DOHH2 (cell line): ENCODE data around the gene PXDC1.

ENCODE experiments used
- H3F3A ChIP-seq: fragments of 200-600 bp; sonication (generic), shearing (Covaris generic); 2 replicates; pipeline ENCODE4 v1.6.0; 2016; ENCODE audit warnings: antibody characterized with exemption, mild to moderate bottlenecking; ENCODE audit not compliant: control insufficient read depth, insufficient read depth
- H3K27ac ChIP-seq: fragments of 200-600 bp; sonication (generic); 2 replicates; pipeline ENCODE4 v1.5.1; 2014; ENCODE audit warnings: low read depth, mild to moderate bottlenecking, low read length, moderate library complexity
- H3K27me3 ChIP-seq: fragments of 200-600 bp; sonication (generic); 2 replicates; pipeline ENCODE4 v1.6.1; 2014; ENCODE audit warnings: mild to moderate bottlenecking, low read length, mixed read lengths; ENCODE audit not compliant: control insufficient read depth
- H3K36me3 ChIP-seq: fragments of 200-600 bp; sonication (generic); 2 replicates; pipeline ENCODE4 v1.6.1; 2014; ENCODE audit warnings: mild to moderate bottlenecking, low read length, moderate library complexity, mixed read lengths; ENCODE audit not compliant: control insufficient read depth
- H3K4me1 ChIP-seq: fragments of 200-600 bp; sonication (generic); 2 replicates; pipeline ENCODE4 v1.6.1; 2014; ENCODE audit warnings: mild to moderate bottlenecking, low read length, mixed read lengths; ENCODE audit not compliant: control insufficient read depth
- H3K4me2 ChIP-seq: fragments of 200-600 bp; sonication (generic); 2 replicates; pipeline ENCODE4 v1.6.0; 2014; ENCODE audit warnings: mild to moderate bottlenecking, low read length, moderate library complexity
- H3K4me3 ChIP-seq: fragments of 200-600 bp; sonication (generic); 2 replicates; pipeline ENCODE4 v1.5.1; 2014; ENCODE audit warnings: mild to moderate bottlenecking, low read length, mixed read lengths
- H3K79me2 ChIP-seq: fragments of 200-600 bp; sonication (generic); 2 replicates; pipeline ENCODE4 v1.6.1; 2014; ENCODE audit warnings: mild to moderate bottlenecking, low read length, mixed read lengths; ENCODE audit not compliant: control insufficient read depth
- H3K9me2 ChIP-seq: fragments of 200-600 bp; sonication (generic); replicated peaks from 2 replicates; pipeline ENCODE4 v1.6.1; 2014; ENCODE audit warnings: mild to moderate bottlenecking, low read length, mixed read lengths; ENCODE audit not compliant: control insufficient read depth
- H3K9me3 ChIP-seq: fragments of 200-600 bp; sonication (generic); 2 replicates; pipeline ENCODE4 v1.6.1; 2014; ENCODE audit warnings: antibody characterized with exemption, low read length, mixed read lengths; ENCODE audit not compliant: control insufficient read depth, insufficient read depth
- H4K20me1 ChIP-seq: fragments of 200-600 bp; sonication (generic); 2 replicates; pipeline ENCODE4 v1.6.0; 2014; ENCODE audit warnings: low read depth, mild to moderate bottlenecking, antibody characterized with exemption, low read length, moderate library complexity; ENCODE audit not compliant: control insufficient read depth, insufficient read depth
- CTCF ChIP-seq: fragments of 200-600 bp; sonication (generic); IDR thresholded peaks from one replicate; pipeline ENCODE4 v1.5.1; 2014; ENCODE audit warnings: antibody characterized with exemption, mild to moderate bottlenecking, low read depth, low read length; ENCODE audit not compliant: poor library complexity, severe bottlenecking
- EZH2phosphoT487 ChIP-seq: fragments of 200-600 bp; sonication (generic); IDR thresholded peaks from 2 replicates; pipeline ENCODE4 v1.6.1; 2017; ENCODE audit warnings: borderline replicate concordance, mild to moderate bottlenecking, antibody characterized with exemption, low read length, moderate library complexity, mixed read lengths

The PXDC1 gene

GRCh38 chr6:3751077-3751729 lies at the start of gene PXDC1:
TSS of gene PXDC1 (minus strand) at chr6:3751713. CDS start at chr6:3751531, 182 bp downstream.
- Histone ChIP-seq H4K20me1 (peaks cover 6% of the 10 kb centered on the region; the same call in 1 of the 2 replicates), H3K4me2 (peak within 1 kb of the TSS; percentile 82), H3K9me3 (no peaks in the 10 kb centered on the region), H3K4me1 (peaks cover 39% of the 10 kb centered on the region), H3K27ac (no peak within 1 kb of the TSS), H3K4me3 (peak within 1 kb of the TSS; percentile 70), H3F3A (peaks cover 4% of the 10 kb centered on the region; the same call in 1 of the 2 replicates), H3K36me3 (no peaks in the 10 kb centered on the region), H3K79me2 (no peaks in the 10 kb centered on the region), H3K9me2 (no peaks in the 10 kb centered on the region), H3K27me3 (peaks cover 51% of the 10 kb centered on the region)
- TF ChIP-seq CTCF = no peak
- peak; percentile 99 for TF ChIP-seq EZH2phosphoT487

GRCh38 chr6:3800850-3801591 lies 49.5 kb upstream of the PXDC1 start:
- Histone ChIP-seq H3K27ac (no peak overlapping the region), H3K36me3 (no peaks in the 10 kb centered on the region), H3K4me1 (peaks cover 36% of the 10 kb centered on the region), H3K79me2 (no peaks in the 10 kb centered on the region), H3K27me3 (peaks cover 20% of the 10 kb centered on the region), H4K20me1 (no peaks in the 10 kb centered on the region; the same call in 1 of the 2 replicates), H3K4me2 (no peak overlapping the region), H3K9me2 (no peaks in the 10 kb centered on the region), H3K4me3 (no peak overlapping the region), H3K9me3 (no peaks in the 10 kb centered on the region), H3F3A (no peaks in the 10 kb centered on the region)
- TF ChIP-seq CTCF = no peak

- no peaks in the 10 kb centered on the region for H3F3A ChIP-seq
- H4K20me1 ChIP-seq = no peaks in the 10 kb centered on the region; the same call in 1 of the 2 replicates
- no peaks in the 10 kb centered on the region for H3K9me2 ChIP-seq
- no peaks in the 10 kb centered on the region for H3K9me3 ChIP-seq
- H3K79me2 ChIP-seq = no peaks in the 10 kb centered on the region
- H3K4me2 ChIP-seq = no peak overlapping the region
- H3K4me3 ChIP-seq = no peak overlapping the region
- TF ChIP-seq CTCF (no peak), EZH2phosphoT487 (no peak)
- no peaks in the 10 kb centered on the region for H3K36me3 ChIP-seq
- no peak overlapping the region for H3K27ac ChIP-seq
- peaks cover 36% of the 10 kb centered on the region for H3K4me1 ChIP-seq
- H3K27me3 ChIP-seq = peaks cover 20% of the 10 kb centered on the region
These were observed 48.2 kb upstream of the PXDC1 start for GRCh38 chr6:3799719-3800118.
